GM19455 (cell line): ENCODE results near the gene OR1I1.
"Not testable (repeated sequence)": the region's sequence is repeated elsewhere in the genome, so short reads cannot be mapped to it uniquely, and the experiment has no call there.

Experiments
- ATAC-seq: cut with Tn5 transposase; IDR thresholded peaks from one replicate; pipeline ENCODE4 v1.9.1; 2021; ENCODE audit not compliant: unreplicated experiment

The OR1I1 gene

GRCh38 chr19:15097980-15098379 lies 16.0 kb downstream of the OR1I1 start:
- ATAC-seq = not testable (repeated sequence)

- ATAC-seq = no peak
Measured at GRCh38 chr19:15098460-15098859, 16.4 kb downstream of the OR1I1 start.

GRCh38 chr19:15099017-15099582 lies 17.1 kb downstream of the OR1I1 start:
- no peak for ATAC-seq

GRCh38 chr19:15101479-15102082 lies 19.6 kb downstream of the OR1I1 start:
- ATAC-seq = no peak

- ATAC-seq = no peak
Measured at GRCh38 chr19:15104003-15104402, 22.0 kb downstream of the OR1I1 start.

- ATAC-seq = no peak
Measured at GRCh38 chr19:15104411-15104810, 22.4 kb downstream of the OR1I1 start.

- ATAC-seq = no peak
Measured at GRCh38 chr19:15105044-15105443, 23.0 kb downstream of the OR1I1 start.

GRCh38 chr19:15107061-15108010 lies 25.3 kb downstream of the OR1I1 start, which contains the start of gene SYDE1:
Gene SYDE1, plus strand, starts transcription at chr19:15107401. Its CDS starts 33 bp downstream, at chr19:15107434.
- ATAC-seq = no peak

GRCh38 chr19:15108145-15108844 lies 26.3 kb downstream of the OR1I1 start:
- no peak for ATAC-seq

- ATAC-seq = no peak
Measured at GRCh38 chr19:15108845-15109767, 27.1 kb downstream of the OR1I1 start.

- ATAC-seq = no peak
Measured at GRCh38 chr19:15109768-15110417, 27.9 kb downstream of the OR1I1 start.

GRCh38 chr19:15110418-15110815 lies 28.4 kb downstream of the OR1I1 start:
- ATAC-seq = no peak

GRCh38 chr19:15111758-15112157 lies 29.7 kb downstream of the OR1I1 start:
- ATAC-seq = no peak

- no peak for ATAC-seq
Measured at GRCh38 chr19:15112385-15112784, 30.4 kb downstream of the OR1I1 start.

- no peak for ATAC-seq
Measured at GRCh38 chr19:15113245-15114152, 31.5 kb downstream of the OR1I1 start.

GRCh38 chr19:15114153-15114540 lies 32.1 kb downstream of the OR1I1 start:
- ATAC-seq = no peak

- no peak for ATAC-seq
Measured at GRCh38 chr19:15115080-15115479, 33.1 kb downstream of the OR1I1 start.

- no peak for ATAC-seq
Measured at GRCh38 chr19:15115762-15116615, 34.0 kb downstream of the OR1I1 start.
